ENCODE measurements around the gene FAM114A1.
A peak's percentile ranks its signal among the peaks of the same experiment; 100 is the strongest.
"Not testable (repeated sequence)": the region's sequence is repeated elsewhere in the genome, so short reads cannot be mapped to it uniquely, and the experiment has no call there.

The FAM114A1 gene

GRCh38 chr4:38935391-38936073, 67.9 kb downstream of the FAM114A1 start:
- DNase-seq (ENCODE audit: low read depth), result no peak

GRCh38 chr4:38939165-38939564, 71.6 kb downstream of the FAM114A1 start:
- no peak for DNase-seq (ENCODE audit: low read depth)

GRCh38 chr4:38940476-38940875, 72.9 kb downstream of the FAM114A1 start:
- DNase-seq (ENCODE audit: low read depth), result no peak

- not testable (repeated sequence) for DNase-seq (ENCODE audit: low read depth)
Measured at GRCh38 chr4:38941906-38942305, 74.3 kb downstream of the FAM114A1 start.

GRCh38 chr4:38943343-38943742, 75.7 kb downstream of the FAM114A1 start:
- no peak for DNase-seq (ENCODE audit: low read depth)

GRCh38 chr4:38944440-38944839, 76.8 kb downstream of the FAM114A1 start:
- no peak for DNase-seq (ENCODE audit: low read depth)

- DNase-seq (ENCODE audit: low read depth), result no peak
Measured at GRCh38 chr4:38946919-38947318, 79.3 kb downstream of the FAM114A1 start.

- DNase-seq (ENCODE audit: low read depth), result no peak
Measured at GRCh38 chr4:38948551-38948950, 80.9 kb downstream of the FAM114A1 start.

- peak; percentile 7 for DNase-seq (ENCODE audit: low read depth)
Measured at GRCh38 chr4:38949411-38950051, 81.9 kb downstream of the FAM114A1 start.

GRCh38 chr4:38950159-38950558, 82.6 kb downstream of the FAM114A1 start:
- DNase-seq (ENCODE audit: low read depth), result no peak

- DNase-seq (ENCODE audit: low read depth), result no peak
Measured at GRCh38 chr4:38950734-38951133, 83.1 kb downstream of the FAM114A1 start.

GRCh38 chr4:38951598-38951997, 84.0 kb downstream of the FAM114A1 start:
- DNase-seq (ENCODE audit: low read depth), result no peak

- no peak for DNase-seq (ENCODE audit: low read depth)
Measured at GRCh38 chr4:38952017-38952416, 84.4 kb downstream of the FAM114A1 start.

GRCh38 chr4:38954727-38955126, 87.1 kb downstream of the FAM114A1 start:
- no peak for DNase-seq (ENCODE audit: low read depth)

GRCh38 chr4:38955957-38956356, 88.4 kb downstream of the FAM114A1 start:
- no peak for DNase-seq (ENCODE audit: low read depth)

GRCh38 chr4:38957261-38957815, 89.7 kb downstream of the FAM114A1 start:
- DNase-seq (ENCODE audit: low read depth), result no peak

GRCh38 chr4:38957893-38958292, 90.3 kb downstream of the FAM114A1 start:
- no peak for DNase-seq (ENCODE audit: low read depth)

- DNase-seq (ENCODE audit: low read depth), result no peak
Measured at GRCh38 chr4:38958453-38959190, 91.0 kb downstream of the FAM114A1 start.

GRCh38 chr4:38959248-38959647, 91.6 kb downstream of the FAM114A1 start:
- DNase-seq (ENCODE audit: low read depth), result not testable (repeated sequence)

- DNase-seq (ENCODE audit: low read depth), result no peak
Measured at GRCh38 chr4:38964942-38965775, 97.6 kb downstream of the FAM114A1 start.

- DNase-seq (ENCODE audit: low read depth), result no peak
Measured at GRCh38 chr4:38965866-38966265, 98.3 kb downstream of the FAM114A1 start.
